H1 (cell line): ENCODE measurements around the gene PCSK9. TPM values are rescaled to one million over a fixed set of nuclear protein-coding genes. Genes with fewer than 3 reads are reported as not detected.

Source experiments
- CTCF ChIA-PET: fragments of 300-600 bp; sonication (Branson Sonifier 250); formaldehyde crosslinking; loops from one replicate; lab custom pipeline; 2021; ENCODE audit not compliant: partially characterized antibody; lab: Charles Lee
- POLR2A ChIA-PET: fragments of 300-600 bp; sonication (Branson Sonifier 250); formaldehyde crosslinking; loops from one replicate; lab custom pipeline; 2021; ENCODE audit warnings: inconsistent platforms; ENCODE audit not compliant: partially characterized antibody; lab: Charles Lee
- DNase-seq, 2 experiments: peaks; one replicate each; pipeline versions ENCODE4 v3.0.0 to v3.0.0-alpha.2; 2010 to 2022; ENCODE audit warnings: low spot score in 2 of 2, low read depth in 1 of 2, mixed read lengths in 1 of 2
- FAIRE-seq: peaks from 2 replicates; lab custom pipeline; 2011; peaks lifted over from hg19 to GRCh38; lab: Jason Lieb, UNC
- H2AFZ ChIP-seq: 2 replicates; pipeline ENCODE4 v1.8.1; 2012; ENCODE audit warnings: low read length, inconsistent platforms
- H2AK5ac ChIP-seq: 2 replicates; pipeline ENCODE4 v1.6.1; 2013; ENCODE audit warnings: low read depth, low read length
- H2BK120ac ChIP-seq: replicated peaks from 2 replicates; pipeline ENCODE3; 2013; ENCODE audit warnings: low read depth, low read length, inconsistent platforms
- H2BK12ac ChIP-seq: 2 replicates; pipeline ENCODE4 v1.6.1; 2013; ENCODE audit warnings: low read depth, low read length
- H2BK15ac ChIP-seq: 2 replicates; pipeline ENCODE4 v1.6.1; 2013; ENCODE audit warnings: low read length
- H2BK20ac ChIP-seq: 2 replicates; pipeline ENCODE4 v1.6.1; 2013; ENCODE audit warnings: low read length
- H2BK5ac ChIP-seq: 2 replicates; pipeline ENCODE4 v1.6.1; 2013; ENCODE audit warnings: low read depth, low read length
- H3K14ac ChIP-seq: 2 replicates; pipeline ENCODE4 v1.6.1; 2013; ENCODE audit warnings: inconsistent platforms; ENCODE audit not compliant: insufficient read length
- H3K18ac ChIP-seq: 2 replicates; pipeline ENCODE4 v1.6.1; 2013; ENCODE audit warnings: low read length; ENCODE audit errors: extremely low read depth
- H3K23ac ChIP-seq: 2 replicates; pipeline ENCODE4 v1.6.1; 2013; ENCODE audit warnings: inconsistent platforms; ENCODE audit not compliant: insufficient read length
- H3K23me2 ChIP-seq: 2 replicates; pipeline ENCODE4 v1.6.1; 2013; ENCODE audit warnings: low read depth, low read length
- H3K27ac ChIP-seq: 2 replicates; pipeline ENCODE4 v1.6.1; 2011; ENCODE audit warnings: low read depth, low read length, inconsistent platforms
- H3K27me3 ChIP-seq, 4 experiments: replicated peaks in 1 of 4; 1 replicate in 1 of 4; 2 replicates in 3 of 4; pipeline versions ENCODE4 v1.6.1 to v1.8.1; 2011 to 2013; ENCODE audit warnings: low read length in 3 of 4, mild to moderate bottlenecking in 3 of 4, inconsistent platforms in 2 of 4, mixed read lengths in 2 of 4, moderate library complexity in 1 of 4; ENCODE audit not compliant: control insufficient read depth in 3 of 4, insufficient read depth in 3 of 4; ENCODE audit errors: extremely low read depth in 1 of 4
- H3K36me3 ChIP-seq, 4 experiments: 2 replicates each; pipeline versions ENCODE4 v1.6.1 to v1.8.1; 2011 to 2013; ENCODE audit warnings: mild to moderate bottlenecking in 4 of 4, low read length in 3 of 4, moderate library complexity in 2 of 4, control low read depth in 1 of 4, inconsistent platforms in 1 of 4; ENCODE audit not compliant: insufficient read depth in 4 of 4, control insufficient read depth in 2 of 4
- H3K4ac ChIP-seq: replicated peaks from 2 replicates; pipeline ENCODE3; 2013; ENCODE audit warnings: low read length, low read depth, mixed read lengths, inconsistent platforms; ENCODE audit not compliant: insufficient read length
- H3K4me1 ChIP-seq, 4 experiments: replicated peaks in 1 of 4; 1 replicate in 1 of 4; 2 replicates in 3 of 4; pipeline versions ENCODE4 v1.6.1 to v1.8.1; 2011 to 2013; ENCODE audit warnings: low read length in 3 of 4, inconsistent platforms in 2 of 4, mixed read lengths in 1 of 4; ENCODE audit not compliant: insufficient read depth in 4 of 4, control insufficient read depth in 3 of 4
- H3K4me2 ChIP-seq, 2 experiments: 2 replicates each; pipeline versions ENCODE4 v1.6.1 to v1.8.1; 2011 to 2013; ENCODE audit warnings: low read depth in 2 of 2, low read length in 2 of 2, control low read depth in 1 of 2, inconsistent platforms in 1 of 2, mild to moderate bottlenecking in 1 of 2; ENCODE audit not compliant: insufficient read depth in 1 of 2
- H3K4me3 ChIP-seq, 4 experiments: fragments of 200-600, 300-600 bp in 1 of 4; sonication (generic), shearing (Covaris generic), sonication (Bioruptor Twin) in 1 of 4; 2 replicates each; pipeline versions ENCODE4 v1.5.1 to v1.8.1; 2011 to 2016; ENCODE audit warnings: low read length in 4 of 4, low read depth in 3 of 4, control low read depth in 2 of 4, inconsistent platforms in 2 of 4, mild to moderate bottlenecking in 2 of 4, mixed read lengths in 1 of 4, moderate library complexity in 1 of 4; ENCODE audit not compliant: insufficient read depth in 2 of 4; ENCODE audit errors: extremely low read depth in 1 of 4
- H3K56ac ChIP-seq: replicated peaks from 2 replicates; pipeline ENCODE3; 2013; ENCODE audit warnings: low read depth, mild to moderate bottlenecking, mixed read lengths, low read length, inconsistent platforms; ENCODE audit not compliant: insufficient read length
- H3K79me1 ChIP-seq: 2 replicates; pipeline ENCODE4 v1.6.1; 2013; ENCODE audit warnings: low read depth, low read length, control low read depth
- H3K79me2 ChIP-seq, 2 experiments: 2 replicates each; pipeline versions ENCODE4 v1.6.1 to v1.8.1; 2012 to 2013; ENCODE audit warnings: low read length in 2 of 2, mild to moderate bottlenecking in 2 of 2, inconsistent platforms in 1 of 2; ENCODE audit not compliant: insufficient read depth in 2 of 2, control insufficient read depth in 1 of 2
- H3K9ac ChIP-seq, 4 experiments: replicated peaks in 1 of 4; 1 replicate in 1 of 4; 2 replicates in 3 of 4; pipeline versions ENCODE4 v1.6.1 to v1.8.1; 2011 to 2013; ENCODE audit warnings: low read depth in 3 of 4, low read length in 3 of 4, control low read depth in 2 of 4, mild to moderate bottlenecking in 2 of 4, moderate library complexity in 2 of 4, inconsistent platforms in 1 of 4; ENCODE audit errors: extremely low read depth in 1 of 4
- H3K9me3 ChIP-seq, 2 experiments: 2 replicates each; pipeline versions ENCODE4 v1.6.1 to v1.8.1; 2012 to 2013; ENCODE audit warnings: mild to moderate bottlenecking in 2 of 2, moderate library complexity in 2 of 2, control low read depth in 1 of 2, inconsistent platforms in 1 of 2, low read depth in 1 of 2, low read length in 1 of 2, mixed read lengths in 1 of 2; ENCODE audit not compliant: insufficient read depth in 2 of 2
- H4K20me1 ChIP-seq, 2 experiments: replicated peaks in 1 of 2; 2 replicates each; pipeline versions ENCODE3 to v1.8.1; 2011 to 2013; ENCODE audit warnings: inconsistent platforms in 2 of 2, low read length in 2 of 2, mild to moderate bottlenecking in 1 of 2; ENCODE audit not compliant: insufficient read depth in 2 of 2, control insufficient read depth in 1 of 2
- H4K5ac ChIP-seq: 2 replicates; pipeline ENCODE4 v1.6.1; 2013; ENCODE audit warnings: low read length, low read depth, mixed read lengths, inconsistent platforms; ENCODE audit not compliant: insufficient read length
- H4K8ac ChIP-seq: 2 replicates; pipeline ENCODE4 v1.8.0; 2013; ENCODE audit warnings: mild to moderate bottlenecking, moderate library complexity, low read length, inconsistent platforms; ENCODE audit not compliant: insufficient read depth; ENCODE audit errors: extremely low read depth
- H4K91ac ChIP-seq: replicated peaks from 2 replicates; pipeline ENCODE3; 2013; ENCODE audit warnings: low read length, mixed read lengths, inconsistent platforms; ENCODE audit not compliant: insufficient read length
- CBX5 ChIP-seq: fragments of 300-800, 300-1000 bp; sonication (generic); IDR thresholded peaks from 2 replicates; pipeline ENCODE4 v1.7.1; 2016; ENCODE audit warnings: antibody characterized with exemption, low read length, low read depth
- CTBP2 ChIP-seq: IDR thresholded peaks from 2 replicates; pipeline ENCODE4 v1.7.0; 2011; ENCODE audit warnings: borderline replicate concordance, mild to moderate bottlenecking, moderate library complexity, mixed read lengths, low read length; ENCODE audit not compliant: insufficient read depth, insufficient read length
- NANOG ChIP-seq: IDR thresholded peaks from 2 replicates; pipeline ENCODE4 v1.6.1; 2011; ENCODE audit warnings: low read length, low read depth, mild to moderate bottlenecking, inconsistent platforms; ENCODE audit not compliant: insufficient read depth, poor library complexity, severe bottlenecking
- POLR2A ChIP-seq, 2 experiments: IDR thresholded peaks; 1 replicate in 1 of 2; 2 replicates in 1 of 2; pipeline ENCODE4 v1.6.1; 2011; ENCODE audit warnings: low read depth in 2 of 2, low read length in 2 of 2, mild to moderate bottlenecking in 2 of 2; ENCODE audit errors: control extremely low read depth in 1 of 2
- POLR2AphosphoS5 ChIP-seq: IDR thresholded peaks from 2 replicates; pipeline ENCODE4 v1.6.1; 2011; ENCODE audit warnings: low read depth, low read length
- SAP30 ChIP-seq: fragments of 300-600 bp; sonication (generic); IDR thresholded peaks from 2 replicates; pipeline ENCODE4 v1.7.1; 2012; ENCODE audit warnings: low read length, moderate library complexity, mild to moderate bottlenecking, inconsistent platforms; ENCODE audit not compliant: insufficient read depth, insufficient replicate concordance
- SP4 ChIP-seq: IDR thresholded peaks from 2 replicates; pipeline ENCODE4 v1.6.1; 2012; ENCODE audit warnings: low read length, inconsistent platforms
- TCF12 ChIP-seq: IDR thresholded peaks from 2 replicates; pipeline ENCODE4 v1.6.1; 2011; ENCODE audit warnings: low read depth, mild to moderate bottlenecking, low read length
- WGBS, 2 experiments: shearing (Covaris generic) in 1 of 2; methylation state at CpG; one replicate each; pipeline versions ENCODE4 v1.1.6 to v1.1.7; 2013 to 2015; ENCODE audit warnings: low lambda C conversion rate in 2 of 2, mixed read lengths in 2 of 2, inconsistent platforms in 1 of 2, low coverage in 1 of 2, missing lambda C conversion rate in 1 of 2; ENCODE audit not compliant: insufficient replicate concordance in 2 of 2, insufficient coverage in 1 of 2, insufficient read length in 1 of 2; ENCODE audit errors: extremely low coverage in 1 of 2, missing lambda C conversion rate in 1 of 2; 5-methylcytosine and 5-hydroxymethylcytosine counted together
- polyA plus RNA-seq, 7 experiments: library from polyadenylated mRNA; depleted of rRNA in 3 of 7; stranded (reverse) in 5 of 7; unstranded in 2 of 7; fragments of >200 nt in 5 of 7; fragments of 200-250 nt in 2 of 7; gene quantifications; 1 replicate in 5 of 7; 2 replicates in 1 of 7; 4 replicates in 1 of 7; pipeline versions ENCODE4 v1.2.1 to v1.2.3, GENCODE V29; 2011 to 2013; ENCODE audit warnings: missing spikeins in 2 of 7, mixed read lengths in 2 of 7
- total RNA-seq: library from RNA; stranded (reverse); fragmentation: NEBNext Ultra II Directional; extraction: Animal tissue kit (Norgen Biotek cat#: 25700); gene quantifications from 2 replicates; pipeline ENCODE4 v1.2.1, GENCODE V29; 2021
- TF ChIP-seq, protein P1 (sequence below): IDR thresholded peaks from 2 replicates; pipeline ENCODE4 v1.6.1; 2011; ENCODE audit warnings: low read depth, mild to moderate bottlenecking, low read length; ENCODE audit not compliant: insufficient read depth

Gene PCSK9
- total and polyA plus RNA-seq, 2 of the 8 experiments (the other 6 are each of a cell fraction or from before 2014, with no cell fraction given), result 22.3 to 32.3 TPM

DNA sequence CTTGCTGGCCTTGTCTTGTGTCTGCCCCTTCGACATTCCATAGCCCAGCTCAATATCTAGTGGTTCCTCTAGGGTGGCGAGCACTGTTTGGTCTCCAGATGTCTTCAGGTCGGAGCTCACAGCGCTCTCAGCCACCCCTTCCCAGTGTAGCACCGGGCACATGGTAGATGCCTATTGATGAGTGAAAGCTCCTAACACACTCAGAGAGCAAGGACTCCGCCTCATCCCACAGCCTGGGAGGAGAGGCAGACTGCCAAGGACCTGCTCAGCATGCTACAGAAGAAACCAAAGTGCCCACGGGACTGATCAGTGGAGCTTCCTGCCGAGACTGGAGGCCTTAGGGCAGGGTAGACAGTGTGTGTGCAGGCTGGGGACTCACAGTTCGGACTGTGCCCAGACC, 10.9 kb downstream of the PCSK9 start:
- Histone ChIP-seq H4K5ac (no peak overlapping the region), H2AFZ (no peak overlapping the region), H3K23me2 (no peaks in the 10 kb centered on the region), H3K14ac (no peak overlapping the region), H2BK120ac (no peak overlapping the region), H2BK12ac (no peak overlapping the region), H4K91ac (no peak overlapping the region), H3K27me3 (no peaks in the 10 kb centered on the region), H3K4me3 (no peak overlapping the region), H3K79me2 (no peaks in the 10 kb centered on the region), H3K4me2 (no peak overlapping the region), H4K20me1 (peaks cover 0 to 25% of the 10 kb centered on the region in 2 experiments), H3K9ac (no peak overlapping the region; a peak in 1 of 7 replicates), H3K4ac (no peak overlapping the region), H3K79me1 (no peaks in the 10 kb centered on the region; the same call in none of the 2 replicates), H3K9me3 (no peaks in the 10 kb centered on the region), H2BK20ac (no peak overlapping the region), H3K27ac (no peak overlapping the region), H3K56ac (no peak overlapping the region), H3K23ac (no peak overlapping the region), H3K36me3 (peaks cover 0 to 10% (median 2%) of the 10 kb centered on the region in 4 experiments; a peak in 3 of 8 replicates), H2BK5ac (no peak overlapping the region), H2AK5ac (no peak overlapping the region), H4K8ac (no peak overlapping the region), H2BK15ac (no peak overlapping the region), H3K4me1 (no peaks in the 10 kb centered on the region), H3K18ac (no peak overlapping the region)
- ChIA-PET CTCF (interaction anchor here (0.8 to 4.3 kb wide), 13 partner anchors 9 to 112 kb away, joined by 3 to 31 read pairs (median 5); partner anchors contain the start of gene PCSK9), POLR2A (interaction anchor here (0.5 to 1.4 kb wide), 2 partner anchors 9 to 1078 kb away, joined by 3 to 4 read pairs; no protein-coding TSS in a partner anchor)
- FAIRE-seq (no peak), DNase-seq (no peak)
- TF ChIP-seq SP4 (no peak), CBX5 (no peak), POLR2A (IDR thresholded peaks at IDR 0.05; ENCODE audit: control extremely low read depth in 1 of 2, low read depth in 2 of 2, low read length in 2 of 2) (no peak), TCF12 (no peak), SAP30 (no peak), POLR2AphosphoS5 (no peak), CTBP2 (no peak), NANOG (no peak)
- TF ChIP-seq, protein P1, sequence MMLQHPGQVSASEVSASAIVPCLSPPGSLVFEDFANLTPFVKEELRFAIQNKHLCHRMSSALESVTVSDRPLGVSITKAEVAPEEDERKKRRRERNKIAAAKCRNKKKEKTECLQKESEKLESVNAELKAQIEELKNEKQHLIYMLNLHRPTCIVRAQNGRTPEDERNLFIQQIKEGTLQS, result no peak
- 93% methylated on average over 9 of the region's 9 CpGs; no CpG with 5 or more reads in 1 of the 2 experiments for WGBS, 2 experiments
